GM12873 (cell line): ENCODE measurements around the gene STEAP4.

Experiments
- CTCF ChIP-seq: IDR thresholded peaks from 2 replicates; pipeline ENCODE4 v1.5.1; 2012; ENCODE audit warnings: low read depth, mild to moderate bottlenecking, moderate library complexity, low read length, control low read depth; ENCODE audit not compliant: insufficient read depth; ENCODE audit errors: missing control alignments

Gene STEAP4

GRCh38 chr7:88324699-88325098 is 18.0 kb upstream of the STEAP4 start:
- TF ChIP-seq CTCF: no peak

- no peak for TF ChIP-seq CTCF
Observed at GRCh38 chr7:88322151-88322550, 15.5 kb upstream of the STEAP4 start.

- no peak for TF ChIP-seq CTCF
Observed at GRCh38 chr7:88321694-88322093, 15.0 kb upstream of the STEAP4 start.

- no peak for TF ChIP-seq CTCF
Observed at GRCh38 chr7:88318196-88318595, 11.5 kb upstream of the STEAP4 start.

- no peak for TF ChIP-seq CTCF
Observed at GRCh38 chr7:88317422-88317821, 10.7 kb upstream of the STEAP4 start.

GRCh38 chr7:88316456-88316855 is 9.8 kb upstream of the STEAP4 start:
- no peak for TF ChIP-seq CTCF

GRCh38 chr7:88315522-88315921 is 8.8 kb upstream of the STEAP4 start:
- no peak for TF ChIP-seq CTCF

- no peak for TF ChIP-seq CTCF
Observed at GRCh38 chr7:88314061-88314491, 7.4 kb upstream of the STEAP4 start.
